GM23338 (cell line): Measurements from ENCODE around the gene TNK2.

Experiments used
- CTCF ChIP-seq, 2 experiments: fragments of 200-600 bp in 1 of 2; sonication (generic) in 1 of 2; conservative IDR thresholded peaks; 2 replicates each; pipeline versions ENCODE4 v1.5.1 to v1.6.1; 2016 to 2017; ENCODE audit warnings: antibody characterized with exemption in 2 of 2, low read depth in 2 of 2, mild to moderate bottlenecking in 2 of 2, moderate library complexity in 1 of 2
- EZH2 ChIP-seq: fragments of 200-600 bp; sonication (generic); IDR thresholded peaks from one replicate; pipeline ENCODE4 v1.8.0; 2017; ENCODE audit warnings: antibody characterized with exemption, mild to moderate bottlenecking, low read depth; ENCODE audit not compliant: unreplicated experiment
- EZH2phosphoT487 ChIP-seq: fragments of 200-600 bp; sonication (generic); IDR thresholded peaks from one replicate; pipeline ENCODE4 v1.8.1; 2018; ENCODE audit warnings: antibody characterized with exemption; ENCODE audit not compliant: unreplicated experiment
- JUNB ChIP-seq: IDR thresholded peaks from one replicate; pipeline ENCODE4 v1.6.1; 2016; ENCODE audit warnings: antibody characterized with exemption; ENCODE audit not compliant: unreplicated experiment
- POLR2AphosphoS5 ChIP-seq: IDR thresholded peaks from 2 replicates; pipeline ENCODE4 v1.6.1; 2016; ENCODE audit warnings: antibody characterized with exemption, low read depth
- ZNF331 ChIP-seq: fragments of 250-450 bp; sonication (Bioruptor Pico); IDR thresholded peaks from 2 replicates; pipeline ENCODE4 v1.5.0; 2020; ENCODE audit warnings: low read depth, mild to moderate bottlenecking, moderate library complexity
- TF ChIP-seq, protein P1 (sequence below): fragments of 250-450 bp; sonication (Bioruptor Pico); IDR thresholded peaks from 2 replicates; pipeline ENCODE4 v1.5.0; 2020; ENCODE audit warnings: mild to moderate bottlenecking, moderate library complexity
- TF ChIP-seq, protein P2 (sequence below): IDR thresholded peaks from one replicate; pipeline ENCODE4 v1.6.1; 2018; ENCODE audit warnings: antibody characterized with exemption; ENCODE audit not compliant: unreplicated experiment

DNA sequence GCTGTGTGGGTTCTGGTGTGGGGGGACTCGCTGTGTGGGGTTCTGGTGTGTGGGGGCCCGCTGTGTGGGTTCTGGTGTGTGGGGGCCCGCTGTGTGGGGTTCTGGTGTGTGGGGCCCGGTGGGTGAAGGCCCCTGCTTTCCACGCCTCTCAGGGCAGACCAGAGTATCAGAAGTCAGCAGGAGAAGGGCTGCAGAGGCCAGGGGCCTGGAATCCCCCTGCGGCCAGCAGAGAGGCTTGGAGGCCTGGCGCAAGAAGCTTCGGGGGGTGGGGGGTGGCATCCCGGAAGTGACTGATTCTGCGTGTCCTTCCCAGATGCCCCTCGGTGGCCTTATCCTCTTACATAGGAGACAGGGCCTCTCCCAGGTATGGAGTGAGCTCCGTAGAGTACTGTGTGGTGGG, 37.4 kb downstream of the TNK2 start:
- no peak for TF ChIP-seq CTCF (conservative IDR thresholded peaks at IDR 0.05; ENCODE audit: low read depth in 2 of 2)
- no peak for TF ChIP-seq JUNB
- no peak for TF ChIP-seq EZH2
- no peak for TF ChIP-seq POLR2AphosphoS5
- TF ChIP-seq, protein P1, sequence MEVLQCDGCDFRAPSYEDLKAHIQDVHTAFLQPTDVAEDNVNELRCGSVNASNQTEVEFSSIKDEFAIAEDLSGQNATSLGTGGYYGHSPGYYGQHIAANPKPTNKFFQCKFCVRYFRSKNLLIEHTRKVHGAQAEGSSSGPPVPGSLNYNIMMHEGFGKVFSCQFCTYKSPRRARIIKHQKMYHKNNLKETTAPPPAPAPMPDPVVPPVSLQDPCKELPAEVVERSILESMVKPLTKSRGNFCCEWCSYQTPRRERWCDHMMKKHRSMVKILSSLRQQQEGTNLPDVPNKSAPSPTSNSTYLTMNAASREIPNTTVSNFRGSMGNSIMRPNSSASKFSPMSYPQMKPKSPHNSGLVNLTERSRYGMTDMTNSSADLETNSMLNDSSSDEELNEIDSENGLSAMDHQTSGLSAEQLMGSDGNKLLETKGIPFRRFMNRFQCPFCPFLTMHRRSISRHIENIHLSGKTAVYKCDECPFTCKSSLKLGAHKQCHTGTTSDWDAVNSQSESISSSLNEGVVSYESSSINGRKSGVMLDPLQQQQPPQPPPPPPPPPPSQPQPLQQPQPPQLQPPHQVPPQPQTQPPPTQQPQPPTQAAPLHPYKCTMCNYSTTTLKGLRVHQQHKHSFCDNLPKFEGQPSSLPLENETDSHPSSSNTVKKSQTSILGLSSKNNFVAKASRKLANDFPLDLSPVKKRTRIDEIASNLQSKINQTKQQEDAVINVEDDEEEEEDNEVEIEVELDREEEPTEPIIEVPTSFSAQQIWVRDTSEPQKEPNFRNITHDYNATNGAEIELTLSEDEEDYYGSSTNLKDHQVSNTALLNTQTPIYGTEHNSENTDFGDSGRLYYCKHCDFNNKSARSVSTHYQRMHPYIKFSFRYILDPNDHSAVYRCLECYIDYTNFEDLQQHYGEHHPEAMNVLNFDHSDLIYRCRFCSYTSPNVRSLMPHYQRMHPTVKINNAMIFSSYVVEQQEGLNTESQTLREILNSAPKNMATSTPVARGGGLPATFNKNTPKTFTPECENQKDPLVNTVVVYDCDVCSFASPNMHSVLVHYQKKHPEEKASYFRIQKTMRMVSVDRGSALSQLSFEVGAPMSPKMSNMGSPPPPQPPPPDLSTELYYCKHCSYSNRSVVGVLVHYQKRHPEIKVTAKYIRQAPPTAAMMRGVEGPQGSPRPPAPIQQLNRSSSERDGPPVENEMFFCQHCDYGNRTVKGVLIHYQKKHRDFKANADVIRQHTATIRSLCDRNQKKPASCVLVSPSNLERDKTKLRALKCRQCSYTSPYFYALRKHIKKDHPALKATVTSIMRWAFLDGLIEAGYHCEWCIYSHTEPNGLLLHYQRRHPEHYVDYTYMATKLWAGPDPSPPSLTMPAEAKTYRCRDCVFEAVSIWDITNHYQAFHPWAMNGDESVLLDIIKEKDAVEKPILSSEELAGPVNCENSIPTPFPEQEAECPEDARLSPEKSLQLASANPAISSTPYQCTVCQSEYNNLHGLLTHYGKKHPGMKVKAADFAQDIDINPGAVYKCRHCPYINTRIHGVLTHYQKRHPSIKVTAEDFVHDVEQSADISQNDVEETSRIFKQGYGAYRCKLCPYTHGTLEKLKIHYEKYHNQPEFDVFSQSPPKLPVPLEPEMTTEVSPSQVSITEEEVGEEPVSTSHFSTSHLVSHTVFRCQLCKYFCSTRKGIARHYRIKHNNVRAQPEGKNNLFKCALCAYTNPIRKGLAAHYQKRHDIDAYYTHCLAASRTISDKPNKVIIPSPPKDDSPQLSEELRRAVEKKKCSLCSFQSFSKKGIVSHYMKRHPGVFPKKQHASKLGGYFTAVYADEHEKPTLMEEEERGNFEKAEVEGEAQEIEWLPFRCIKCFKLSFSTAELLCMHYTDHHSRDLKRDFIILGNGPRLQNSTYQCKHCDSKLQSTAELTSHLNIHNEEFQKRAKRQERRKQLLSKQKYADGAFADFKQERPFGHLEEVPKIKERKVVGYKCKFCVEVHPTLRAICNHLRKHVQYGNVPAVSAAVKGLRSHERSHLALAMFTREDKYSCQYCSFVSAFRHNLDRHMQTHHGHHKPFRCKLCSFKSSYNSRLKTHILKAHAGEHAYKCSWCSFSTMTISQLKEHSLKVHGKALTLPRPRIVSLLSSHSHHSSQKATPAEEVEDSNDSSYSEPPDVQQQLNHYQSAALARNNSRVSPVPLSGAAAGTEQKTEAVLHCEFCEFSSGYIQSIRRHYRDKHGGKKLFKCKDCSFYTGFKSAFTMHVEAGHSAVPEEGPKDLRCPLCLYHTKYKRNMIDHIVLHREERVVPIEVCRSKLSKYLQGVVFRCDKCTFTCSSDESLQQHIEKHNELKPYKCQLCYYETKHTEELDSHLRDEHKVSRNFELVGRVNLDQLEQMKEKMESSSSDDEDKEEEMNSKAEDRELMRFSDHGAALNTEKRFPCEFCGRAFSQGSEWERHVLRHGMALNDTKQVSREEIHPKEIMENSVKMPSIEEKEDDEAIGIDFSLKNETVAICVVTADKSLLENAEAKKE (CRISPR knock-in tag), result no peak
- TF ChIP-seq ZNF331 (CRISPR knock-in tag), result no peak
- TF ChIP-seq, protein P2, sequence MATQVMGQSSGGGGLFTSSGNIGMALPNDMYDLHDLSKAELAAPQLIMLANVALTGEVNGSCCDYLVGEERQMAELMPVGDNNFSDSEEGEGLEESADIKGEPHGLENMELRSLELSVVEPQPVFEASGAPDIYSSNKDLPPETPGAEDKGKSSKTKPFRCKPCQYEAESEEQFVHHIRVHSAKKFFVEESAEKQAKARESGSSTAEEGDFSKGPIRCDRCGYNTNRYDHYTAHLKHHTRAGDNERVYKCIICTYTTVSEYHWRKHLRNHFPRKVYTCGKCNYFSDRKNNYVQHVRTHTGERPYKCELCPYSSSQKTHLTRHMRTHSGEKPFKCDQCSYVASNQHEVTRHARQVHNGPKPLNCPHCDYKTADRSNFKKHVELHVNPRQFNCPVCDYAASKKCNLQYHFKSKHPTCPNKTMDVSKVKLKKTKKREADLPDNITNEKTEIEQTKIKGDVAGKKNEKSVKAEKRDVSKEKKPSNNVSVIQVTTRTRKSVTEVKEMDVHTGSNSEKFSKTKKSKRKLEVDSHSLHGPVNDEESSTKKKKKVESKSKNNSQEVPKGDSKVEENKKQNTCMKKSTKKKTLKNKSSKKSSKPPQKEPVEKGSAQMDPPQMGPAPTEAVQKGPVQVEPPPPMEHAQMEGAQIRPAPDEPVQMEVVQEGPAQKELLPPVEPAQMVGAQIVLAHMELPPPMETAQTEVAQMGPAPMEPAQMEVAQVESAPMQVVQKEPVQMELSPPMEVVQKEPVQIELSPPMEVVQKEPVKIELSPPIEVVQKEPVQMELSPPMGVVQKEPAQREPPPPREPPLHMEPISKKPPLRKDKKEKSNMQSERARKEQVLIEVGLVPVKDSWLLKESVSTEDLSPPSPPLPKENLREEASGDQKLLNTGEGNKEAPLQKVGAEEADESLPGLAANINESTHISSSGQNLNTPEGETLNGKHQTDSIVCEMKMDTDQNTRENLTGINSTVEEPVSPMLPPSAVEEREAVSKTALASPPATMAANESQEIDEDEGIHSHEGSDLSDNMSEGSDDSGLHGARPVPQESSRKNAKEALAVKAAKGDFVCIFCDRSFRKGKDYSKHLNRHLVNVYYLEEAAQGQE, result no peak
- TF ChIP-seq EZH2phosphoT487, result no peak
